ENCODE measurements around the gene RBPJ. TPM values are rescaled to one million over a fixed set of nuclear protein-coding genes. Genes with fewer than 3 reads are reported as not detected.

Gene RBPJ
- total and polyA plus RNA-seq, 2 experiments from 2014 or later = 73.7 to 74.5 TPM

- no peak overlapping the region for H2AFZ ChIP-seq
- no peak overlapping the region for H3K4me3 ChIP-seq
- no peaks in the 10 kb centered on the region for H4K20me1 ChIP-seq (ENCODE audit: insufficient read depth, poor library complexity, severe bottlenecking)
- H3K4me1 ChIP-seq (ENCODE audit: insufficient read depth) = peaks cover 12% of the 10 kb centered on the region
- no peak overlapping the region for H3K4me2 ChIP-seq
- no peak for TF ChIP-seq CTCF (IDR thresholded peaks at IDR 0.05; ENCODE audit: poor library complexity)
- no peak for TF ChIP-seq EZH2 (IDR thresholded peaks at IDR 0.05; ENCODE audit: borderline replicate concordance)
- no peak for TF ChIP-seq EZH2phosphoT487 (IDR thresholded peaks at IDR 0.05; ENCODE audit: low read depth, severe bottlenecking, unreplicated experiment)
- no peak overlapping the region for H3K27ac ChIP-seq
- no peaks in the 10 kb centered on the region for H3K79me2 ChIP-seq
- no peaks in the 10 kb centered on the region for H3K27me3 ChIP-seq
- no peaks in the 10 kb centered on the region for H3K9me3 ChIP-seq (ENCODE audit: low read depth)
- WGBS (ENCODE audit: low lambda C conversion rate, missing lambda C conversion rate) = 97% methylated on average over 9 of the region's 9 CpGs
- H3K36me3 ChIP-seq (replicated peaks; ENCODE audit: insufficient read depth, low read depth) = no peaks in the 10 kb centered on the region
- no peak for DNase-seq (ENCODE audit: low spot score)
- no peaks in the 10 kb centered on the region for H3K9me2 ChIP-seq (replicated peaks; ENCODE audit: insufficient read depth)
These were observed 98.0 kb downstream of the RBPJ start for GRCh38 chr4:26418850-26419249.

- peaks cover 12% of the 10 kb centered on the region for H3K4me1 ChIP-seq (ENCODE audit: insufficient read depth)
- peak overlapping the region; percentile 2 for H3K4me2 ChIP-seq
- peak overlapping the region; percentile 31 for H3K27ac ChIP-seq
- no peak for TF ChIP-seq EZH2phosphoT487 (IDR thresholded peaks at IDR 0.05; ENCODE audit: low read depth, severe bottlenecking, unreplicated experiment)
- no peak for TF ChIP-seq CTCF (IDR thresholded peaks at IDR 0.05; ENCODE audit: poor library complexity)
- no peak for TF ChIP-seq EZH2 (IDR thresholded peaks at IDR 0.05; ENCODE audit: borderline replicate concordance)
- no peaks in the 10 kb centered on the region for H3K79me2 ChIP-seq
- H3K36me3 ChIP-seq (replicated peaks; ENCODE audit: insufficient read depth, low read depth) = no peaks in the 10 kb centered on the region
- H4K20me1 ChIP-seq (ENCODE audit: insufficient read depth, poor library complexity, severe bottlenecking) = no peaks in the 10 kb centered on the region
- WGBS (ENCODE audit: low lambda C conversion rate, missing lambda C conversion rate) = 74% methylated on average over 2 of the region's 2 CpGs
- H2AFZ ChIP-seq = no peak overlapping the region
- DNase-seq (ENCODE audit: low spot score) = no peak
- H3K4me3 ChIP-seq = no peak overlapping the region
- H3K9me2 ChIP-seq (replicated peaks; ENCODE audit: insufficient read depth) = no peaks in the 10 kb centered on the region
- no peaks in the 10 kb centered on the region for H3K9me3 ChIP-seq (ENCODE audit: low read depth)
- no peaks in the 10 kb centered on the region for H3K27me3 ChIP-seq
These were observed 99.6 kb downstream of the RBPJ start for GRCh38 chr4:26420438-26420837.

GRCh38 chr4:26420913-26421312 is 100.1 kb downstream of the RBPJ start:
- Histone ChIP-seq H4K20me1 (ENCODE audit: insufficient read depth, poor library complexity, severe bottlenecking) (no peaks in the 10 kb centered on the region), H3K27me3 (no peaks in the 10 kb centered on the region), H3K9me3 (ENCODE audit: low read depth) (no peaks in the 10 kb centered on the region), H3K4me2 (no peak overlapping the region), H3K9me2 (replicated peaks; ENCODE audit: insufficient read depth) (no peaks in the 10 kb centered on the region), H3K36me3 (replicated peaks; ENCODE audit: insufficient read depth, low read depth) (no peaks in the 10 kb centered on the region), H3K4me1 (ENCODE audit: insufficient read depth) (peaks cover 12% of the 10 kb centered on the region), H3K4me3 (no peak overlapping the region), H3K27ac (peak overlapping the region; percentile 31), H3K79me2 (no peaks in the 10 kb centered on the region), H2AFZ (no peak overlapping the region)
- no peak for TF ChIP-seq CTCF (IDR thresholded peaks at IDR 0.05; ENCODE audit: poor library complexity)
- no peak for TF ChIP-seq EZH2phosphoT487 (IDR thresholded peaks at IDR 0.05; ENCODE audit: low read depth, severe bottlenecking, unreplicated experiment)
- no peak for TF ChIP-seq EZH2 (IDR thresholded peaks at IDR 0.05; ENCODE audit: borderline replicate concordance)
- WGBS (ENCODE audit: low lambda C conversion rate, missing lambda C conversion rate) = 40% methylated on average over 1 of the region's 1 CpG
- no peak for DNase-seq (ENCODE audit: low spot score)

GRCh38 chr4:26424153-26424552 is 103.3 kb downstream of the RBPJ start:
- no peak overlapping the region for H3K4me3 ChIP-seq
- peaks cover 3% of the 10 kb centered on the region for H3K79me2 ChIP-seq
- TF ChIP-seq CTCF (IDR thresholded peaks at IDR 0.05; ENCODE audit: poor library complexity) (no peak), EZH2phosphoT487 (IDR thresholded peaks at IDR 0.05; ENCODE audit: low read depth, severe bottlenecking, unreplicated experiment) (no peak), EZH2 (IDR thresholded peaks at IDR 0.05; ENCODE audit: borderline replicate concordance) (no peak)
- H3K27ac ChIP-seq = no peak overlapping the region
- DNase-seq (ENCODE audit: low spot score) = no peak
- H3K9me2 ChIP-seq (replicated peaks; ENCODE audit: insufficient read depth) = no peaks in the 10 kb centered on the region
- peaks cover 12% of the 10 kb centered on the region for H3K4me1 ChIP-seq (ENCODE audit: insufficient read depth)
- H3K9me3 ChIP-seq (ENCODE audit: low read depth) = no peaks in the 10 kb centered on the region
- 69% methylated on average over 2 of the region's 2 CpGs for WGBS (ENCODE audit: low lambda C conversion rate, missing lambda C conversion rate)
- no peaks in the 10 kb centered on the region for H3K27me3 ChIP-seq
- no peak overlapping the region for H3K4me2 ChIP-seq
- H2AFZ ChIP-seq = no peak overlapping the region
- H3K36me3 ChIP-seq (replicated peaks; ENCODE audit: insufficient read depth, low read depth) = no peaks in the 10 kb centered on the region
- H4K20me1 ChIP-seq (ENCODE audit: insufficient read depth, poor library complexity, severe bottlenecking) = no peaks in the 10 kb centered on the region
